HTERT RPE-1 (cell line): ENCODE data around the gene RAET1G.

Experiments
- in situ Hi-C: fragments of 300-500 bp; cut with MboI; formaldehyde crosslinking; loops from 4 replicates; pipeline ENCODE4 v1.14.3; 2020; ENCODE audit warnings: low sequenced_read_pairs

RAET1G gene

DNA sequence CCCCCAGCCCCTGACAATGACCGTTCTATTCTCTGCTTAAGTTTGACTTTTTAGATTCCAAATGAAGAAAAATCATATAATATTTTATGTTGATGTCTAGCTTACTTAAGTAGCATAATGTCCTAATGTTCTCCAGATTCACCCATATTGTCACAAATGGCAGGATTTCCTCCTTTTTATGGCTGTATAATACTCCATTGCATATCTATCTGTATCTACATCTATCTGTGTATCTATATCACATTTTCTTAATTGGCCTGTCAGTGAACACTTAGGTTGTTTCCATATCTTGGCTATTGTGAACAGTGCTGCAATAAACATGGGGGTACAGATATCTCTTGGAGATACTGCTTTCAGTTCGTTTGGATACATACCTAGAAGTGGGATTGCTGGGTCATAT, 51.7 kb downstream of the RAET1G start:
- in situ Hi-C loops: no loop called here

DNA sequence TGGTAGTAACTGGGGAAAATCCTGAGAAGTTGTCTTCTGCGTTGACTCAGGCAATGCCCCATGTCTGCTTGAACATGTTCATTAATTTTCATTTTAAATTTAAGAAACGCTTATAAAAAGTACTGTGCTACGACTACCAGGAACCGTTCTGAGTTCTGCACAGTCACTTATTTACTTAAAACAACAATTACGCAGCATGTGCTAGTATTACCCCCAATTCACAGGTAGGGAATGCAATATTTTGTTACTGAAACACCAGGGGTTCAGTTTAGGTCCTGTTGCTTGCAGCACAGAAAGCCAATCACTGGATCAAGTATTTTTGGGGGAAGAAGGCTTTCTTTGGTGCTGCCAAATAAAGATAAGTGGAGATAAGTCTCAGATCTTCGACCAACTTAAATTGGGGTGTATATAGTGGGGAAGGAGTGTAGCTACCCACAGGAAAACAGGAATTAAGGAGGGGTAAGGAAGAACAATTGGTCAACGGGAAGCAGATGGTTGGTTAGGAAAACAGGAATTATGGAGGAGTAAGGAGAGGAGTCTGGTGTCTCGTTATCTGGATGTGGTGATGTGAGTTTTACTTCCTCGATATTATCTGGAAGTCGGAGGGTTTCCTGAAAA, 53.5 kb downstream of the RAET1G start:
- in situ Hi-C loops: no loop called here

DNA sequence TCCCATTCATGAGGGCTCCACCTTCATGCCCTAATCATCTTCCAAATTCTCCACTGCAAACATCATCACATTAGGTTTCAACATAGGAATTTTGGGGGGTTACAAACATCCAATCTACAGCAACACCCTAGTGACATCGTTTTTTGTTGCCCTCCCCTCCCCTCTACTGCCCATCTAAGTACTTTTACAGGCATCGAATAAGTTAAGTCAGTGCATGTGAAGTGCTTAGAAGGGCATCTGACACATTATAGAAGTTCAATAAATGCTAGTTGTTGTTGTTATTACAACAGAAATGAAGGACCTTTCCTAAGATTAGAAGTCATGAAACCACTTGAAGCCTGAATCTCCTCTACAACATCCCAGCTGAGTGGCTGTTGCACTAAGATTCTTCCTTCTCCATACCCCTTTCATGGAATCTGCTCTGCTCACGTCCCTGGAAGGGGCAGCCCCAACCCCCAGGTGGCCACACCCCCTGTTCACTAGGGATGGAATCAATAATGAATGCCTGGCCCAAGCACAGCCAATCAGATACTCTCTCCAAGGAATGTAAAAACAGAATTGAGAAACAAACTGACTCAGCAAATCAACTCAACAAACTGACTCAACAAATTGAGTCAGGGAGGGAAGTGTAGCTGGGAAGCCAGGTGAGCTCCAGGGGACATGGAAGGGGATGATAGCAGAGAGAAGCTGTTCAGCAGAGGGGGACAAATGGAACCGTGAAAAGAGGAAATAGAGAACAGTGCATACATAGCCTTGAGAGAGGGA, 54.9 kb downstream of the RAET1G start:
- in situ Hi-C loops: no loop called here
